Measurements from ENCODE around the gene COG4. TPM values are rescaled to one million over a fixed set of nuclear protein-coding genes. Genes with fewer than 3 reads are reported as not detected.

Gene COG4
- total RNA-seq, 1 donor from 2014 or later, result 70.8 TPM

DNA sequence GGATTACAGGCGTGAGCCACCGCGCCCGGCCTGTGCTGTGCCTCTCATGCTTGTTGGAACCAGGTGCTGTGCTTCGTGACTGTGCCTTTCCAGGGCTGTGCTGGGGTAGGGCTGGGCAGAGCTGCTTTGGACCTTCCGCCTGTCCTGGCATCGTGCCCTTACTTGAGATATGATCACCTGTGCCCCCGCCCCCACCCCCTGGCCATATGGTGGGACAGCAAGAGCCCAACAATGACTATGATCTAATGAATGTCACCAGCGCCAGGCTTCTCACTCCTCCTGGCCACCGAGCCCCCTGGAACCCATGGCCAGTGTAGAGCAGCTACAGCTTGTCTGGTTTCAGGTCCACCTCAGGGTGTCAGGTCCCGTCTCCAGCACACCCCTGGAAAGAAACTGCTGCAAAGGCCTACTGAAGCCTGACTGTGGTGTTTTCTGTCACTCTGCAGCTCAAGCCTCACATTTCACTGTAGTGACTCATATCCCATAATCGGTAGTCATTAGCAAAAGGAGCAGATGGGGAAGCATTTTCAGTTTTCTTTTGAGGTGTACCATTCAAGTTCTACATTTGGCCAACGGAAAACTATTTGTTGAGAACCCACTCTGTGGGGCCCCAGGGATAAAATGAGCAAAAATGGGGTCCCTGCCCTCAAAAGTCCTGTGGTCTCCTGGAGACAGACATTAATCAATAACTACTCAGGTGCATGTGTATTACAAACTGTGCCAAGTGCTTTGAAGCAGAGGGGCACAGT lies 46.9 kb downstream of the COG4 start:
- no peak for DNase-seq
- H3K4me3 Mint-ChIP-seq (ENCODE audit: unreplicated experiment), result no peak overlapping the region
- H3K27me3 Mint-ChIP-seq (ENCODE audit: unreplicated experiment), result no peaks in the 10 kb centered on the region
- no peaks in the 10 kb centered on the region for H3K36me3 Mint-ChIP-seq (ENCODE audit: unreplicated experiment)
- no peak for TF ChIP-seq CTCF (IDR thresholded peaks at IDR 0.05; ENCODE audit: partially characterized antibody, unreplicated experiment)
- H3K4me1 Mint-ChIP-seq (ENCODE audit: low read depth, unreplicated experiment), result peaks cover 3% of the 10 kb centered on the region
- peaks cover 2% of the 10 kb centered on the region for H3K9me3 Mint-ChIP-seq (ENCODE audit: unreplicated experiment)
- no peak overlapping the region for H3K27ac Mint-ChIP-seq (ENCODE audit: unreplicated experiment)

GRCh38 chr16:70475054-70475871 lies 48.1 kb downstream of the COG4 start:
- H3K9me3 Mint-ChIP-seq (ENCODE audit: unreplicated experiment), result peaks cover 2% of the 10 kb centered on the region
- H3K36me3 Mint-ChIP-seq (ENCODE audit: unreplicated experiment), result no peaks in the 10 kb centered on the region
- H3K4me1 Mint-ChIP-seq (ENCODE audit: low read depth, unreplicated experiment), result peaks cover 3% of the 10 kb centered on the region
- peaks cover 2% of the 10 kb centered on the region for H3K27me3 Mint-ChIP-seq (ENCODE audit: unreplicated experiment)
- H3K27ac Mint-ChIP-seq (ENCODE audit: unreplicated experiment), result no peak overlapping the region
- no peak overlapping the region for H3K4me3 Mint-ChIP-seq (ENCODE audit: unreplicated experiment)
- DNase-seq, result no peak
- no peak for TF ChIP-seq CTCF (IDR thresholded peaks at IDR 0.05; ENCODE audit: partially characterized antibody, unreplicated experiment)

DNA sequence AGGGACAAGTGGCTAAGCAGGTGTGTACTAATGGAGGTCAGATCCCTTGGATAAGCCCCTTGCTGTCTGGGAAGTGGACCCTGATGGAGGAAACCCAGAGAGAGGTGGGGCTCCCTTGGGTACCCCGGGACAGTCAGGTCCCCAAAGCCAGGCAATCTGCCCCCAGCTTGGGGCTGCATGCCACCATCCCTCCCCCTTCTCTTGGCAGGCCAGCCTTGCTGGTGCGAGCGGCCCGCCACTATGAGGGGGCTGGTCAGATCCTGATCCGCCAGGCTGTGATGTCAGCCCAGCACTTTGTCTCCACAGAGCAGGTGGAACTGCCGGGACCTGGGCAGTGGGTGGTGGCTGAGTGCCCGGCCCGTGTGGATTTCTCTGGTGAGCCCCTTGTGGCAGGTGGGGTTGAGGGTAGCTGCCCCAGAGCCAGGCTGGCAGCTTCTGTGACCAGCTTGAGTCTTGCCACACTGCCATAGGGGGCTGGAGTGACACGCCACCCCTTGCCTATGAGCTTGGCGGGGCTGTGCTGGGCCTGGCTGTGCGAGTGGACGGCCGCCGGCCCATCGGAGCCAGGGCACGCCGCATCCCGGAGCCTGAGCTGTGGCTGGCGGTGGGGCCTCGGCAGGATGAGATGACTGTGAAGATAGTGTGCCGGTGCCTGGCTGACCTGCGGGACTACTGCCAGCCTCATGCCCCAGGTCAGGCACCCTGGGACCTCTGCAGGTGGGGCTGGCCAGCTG lies 48.9 kb downstream of the COG4 start:
- TF ChIP-seq CTCF (IDR thresholded peaks at IDR 0.05; ENCODE audit: partially characterized antibody, unreplicated experiment), result no peak
- Mint-ChIP-seq H3K36me3 (ENCODE audit: unreplicated experiment) (no peaks in the 10 kb centered on the region), H3K27me3 (ENCODE audit: unreplicated experiment) (peaks cover 2% of the 10 kb centered on the region), H3K4me3 (ENCODE audit: unreplicated experiment) (no peak overlapping the region), H3K4me1 (ENCODE audit: low read depth, unreplicated experiment) (peaks cover 3% of the 10 kb centered on the region), H3K9me3 (ENCODE audit: unreplicated experiment) (peaks cover 2% of the 10 kb centered on the region), H3K27ac (ENCODE audit: unreplicated experiment) (no peak overlapping the region)
- DNase-seq, result no peak

DNA sequence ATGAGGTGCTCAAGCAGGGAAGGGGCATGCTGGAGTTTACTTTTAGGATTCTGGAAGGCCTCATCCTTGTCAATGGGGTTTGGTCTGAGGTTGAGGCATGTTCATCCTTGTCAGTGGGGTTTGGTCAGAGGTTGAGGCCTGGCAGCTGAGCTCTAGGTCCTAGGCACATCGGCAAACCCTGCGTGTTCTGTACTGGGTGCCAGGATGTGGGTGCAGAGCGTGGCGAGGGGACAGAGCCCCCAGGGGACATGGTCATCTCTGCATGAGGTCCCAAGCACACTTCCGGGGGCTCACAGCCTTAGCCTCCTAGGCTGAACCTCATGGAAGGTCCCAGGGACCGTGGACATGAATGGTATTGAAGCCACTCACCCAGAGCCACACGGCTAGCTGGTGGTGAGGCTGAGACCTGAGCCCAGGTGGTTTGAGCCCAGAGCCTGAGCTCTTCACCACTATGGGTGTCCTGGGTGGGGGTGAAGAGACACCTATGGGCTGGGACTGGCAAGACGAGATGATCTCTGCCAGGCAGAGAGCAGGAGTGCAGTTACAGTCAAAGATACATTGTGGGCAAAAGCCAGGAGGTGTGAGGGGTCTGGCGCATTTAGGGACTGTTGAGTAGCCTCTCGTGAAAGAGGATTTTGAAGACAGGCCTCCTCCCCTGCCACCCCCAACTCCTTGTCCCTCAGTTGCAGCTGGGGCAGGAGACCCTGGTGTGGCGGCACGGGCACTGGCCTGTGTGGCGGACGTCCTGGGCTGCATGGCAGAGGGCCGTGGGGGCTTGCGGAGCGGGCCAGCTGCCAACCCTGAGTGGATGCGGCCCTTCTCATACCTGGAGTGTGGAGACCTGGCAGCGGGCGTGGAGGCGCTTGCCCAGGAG lies 49.7 kb downstream of the COG4 start:
- Mint-ChIP-seq H3K9me3 (ENCODE audit: unreplicated experiment) (peaks cover 2% of the 10 kb centered on the region), H3K4me1 (ENCODE audit: low read depth, unreplicated experiment) (peaks cover 3% of the 10 kb centered on the region), H3K4me3 (ENCODE audit: unreplicated experiment) (no peak overlapping the region), H3K27ac (ENCODE audit: unreplicated experiment) (no peak overlapping the region), H3K27me3 (ENCODE audit: unreplicated experiment) (peaks cover 5% of the 10 kb centered on the region), H3K36me3 (ENCODE audit: unreplicated experiment) (no peaks in the 10 kb centered on the region)
- no peak for DNase-seq
- TF ChIP-seq CTCF (IDR thresholded peaks at IDR 0.05; ENCODE audit: partially characterized antibody, unreplicated experiment), result no peak

Data from glutamatergic neuron (in vitro differentiated cells).